Measurements from ENCODE around the gene STRA6. TPM values are rescaled to one million over a fixed set of nuclear protein-coding genes. Genes with fewer than 3 reads are reported as not detected.

Gene STRA6
- total RNA-seq, 1 experiment from 2014 or later: 2.1 TPM

DNA sequence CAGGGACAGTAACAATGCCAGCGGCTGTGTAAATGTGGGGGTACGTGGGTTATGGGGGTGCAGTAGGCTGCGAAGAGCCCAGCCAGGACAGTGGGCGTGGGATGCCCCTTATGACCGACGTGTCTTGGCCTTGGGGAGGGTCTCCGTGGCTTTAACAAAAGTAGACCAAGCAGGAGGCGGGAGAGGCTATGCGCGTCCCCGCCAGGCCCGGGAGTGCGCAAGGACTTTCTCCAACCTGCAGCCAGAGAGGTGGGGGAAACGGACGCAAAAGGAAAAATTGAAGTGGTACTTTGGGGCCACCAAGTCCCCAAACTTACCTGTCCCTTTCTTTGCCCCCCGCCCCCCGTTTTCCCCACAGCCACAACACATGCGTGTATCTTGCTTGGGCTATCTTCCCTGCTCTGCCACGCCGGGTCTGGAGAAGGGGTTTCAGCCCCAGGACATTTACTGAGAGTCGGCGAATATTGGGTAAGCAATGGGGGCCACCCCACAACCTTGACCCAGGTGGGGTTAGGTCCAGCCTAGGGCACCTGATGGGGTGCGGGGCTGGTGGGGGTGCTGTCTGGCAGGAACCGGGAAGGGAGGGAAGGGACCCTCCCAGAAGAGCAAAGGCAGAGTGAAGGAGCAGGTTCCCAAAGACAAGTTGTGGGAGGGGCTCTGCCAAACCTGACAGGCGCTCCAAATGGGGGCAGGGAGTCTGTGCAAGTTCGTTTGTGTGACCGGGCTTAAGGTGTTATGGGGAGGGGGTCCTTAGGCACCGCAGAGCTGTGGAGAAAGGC is 71.5 kb downstream of the STRA6 start:
- intact Hi-C loops (cut with micrococcal nuclease; ENCODE audit: unreplicated experiment): no loop called here
- Mint-ChIP-seq H3K27ac (ENCODE audit: unreplicated experiment) (no peak overlapping the region), H3K9me3 (ENCODE audit: unreplicated experiment) (no peaks in the 10 kb centered on the region), H3K36me3 (ENCODE audit: insufficient read depth, unreplicated experiment) (no peaks in the 10 kb centered on the region), H3K27me3 (ENCODE audit: insufficient read depth, unreplicated experiment) (peaks cover 44% of the 10 kb centered on the region), H3K4me1 (ENCODE audit: low read depth, unreplicated experiment) (no peaks in the 10 kb centered on the region), H3K4me3 (ENCODE audit: unreplicated experiment) (no peak overlapping the region)
- Histone ChIP-seq H3K4me3 (ENCODE audit: low read depth, low read length) (no peak overlapping the region), H3K27me3 (replicated peaks; ENCODE audit: control insufficient read depth, insufficient read depth, low read length) (peaks cover 4% of the 10 kb centered on the region), H3K36me3 (ENCODE audit: control insufficient read depth, insufficient read depth, low read length) (no peaks in the 10 kb centered on the region), H3K4me1 (no peaks in the 10 kb centered on the region), H3K9me3 (no peaks in the 10 kb centered on the region)
- TF ChIP-seq, protein P1, sequence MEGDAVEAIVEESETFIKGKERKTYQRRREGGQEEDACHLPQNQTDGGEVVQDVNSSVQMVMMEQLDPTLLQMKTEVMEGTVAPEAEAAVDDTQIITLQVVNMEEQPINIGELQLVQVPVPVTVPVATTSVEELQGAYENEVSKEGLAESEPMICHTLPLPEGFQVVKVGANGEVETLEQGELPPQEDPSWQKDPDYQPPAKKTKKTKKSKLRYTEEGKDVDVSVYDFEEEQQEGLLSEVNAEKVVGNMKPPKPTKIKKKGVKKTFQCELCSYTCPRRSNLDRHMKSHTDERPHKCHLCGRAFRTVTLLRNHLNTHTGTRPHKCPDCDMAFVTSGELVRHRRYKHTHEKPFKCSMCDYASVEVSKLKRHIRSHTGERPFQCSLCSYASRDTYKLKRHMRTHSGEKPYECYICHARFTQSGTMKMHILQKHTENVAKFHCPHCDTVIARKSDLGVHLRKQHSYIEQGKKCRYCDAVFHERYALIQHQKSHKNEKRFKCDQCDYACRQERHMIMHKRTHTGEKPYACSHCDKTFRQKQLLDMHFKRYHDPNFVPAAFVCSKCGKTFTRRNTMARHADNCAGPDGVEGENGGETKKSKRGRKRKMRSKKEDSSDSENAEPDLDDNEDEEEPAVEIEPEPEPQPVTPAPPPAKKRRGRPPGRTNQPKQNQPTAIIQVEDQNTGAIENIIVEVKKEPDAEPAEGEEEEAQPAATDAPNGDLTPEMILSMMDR (IDR thresholded peaks at IDR 0.05; ENCODE audit: insufficient read depth in 1 of 2, low read depth in 1 of 2, low read length in 1 of 2, severe bottlenecking in 1 of 2, unreplicated experiment in 1 of 2): no peak
- ChIA-PET CTCF (no interaction called here), POLR2A (no interaction called here)
- no peak for DNase-seq
- BruUV-seq (replicated peaks): no TSS peak

DNA sequence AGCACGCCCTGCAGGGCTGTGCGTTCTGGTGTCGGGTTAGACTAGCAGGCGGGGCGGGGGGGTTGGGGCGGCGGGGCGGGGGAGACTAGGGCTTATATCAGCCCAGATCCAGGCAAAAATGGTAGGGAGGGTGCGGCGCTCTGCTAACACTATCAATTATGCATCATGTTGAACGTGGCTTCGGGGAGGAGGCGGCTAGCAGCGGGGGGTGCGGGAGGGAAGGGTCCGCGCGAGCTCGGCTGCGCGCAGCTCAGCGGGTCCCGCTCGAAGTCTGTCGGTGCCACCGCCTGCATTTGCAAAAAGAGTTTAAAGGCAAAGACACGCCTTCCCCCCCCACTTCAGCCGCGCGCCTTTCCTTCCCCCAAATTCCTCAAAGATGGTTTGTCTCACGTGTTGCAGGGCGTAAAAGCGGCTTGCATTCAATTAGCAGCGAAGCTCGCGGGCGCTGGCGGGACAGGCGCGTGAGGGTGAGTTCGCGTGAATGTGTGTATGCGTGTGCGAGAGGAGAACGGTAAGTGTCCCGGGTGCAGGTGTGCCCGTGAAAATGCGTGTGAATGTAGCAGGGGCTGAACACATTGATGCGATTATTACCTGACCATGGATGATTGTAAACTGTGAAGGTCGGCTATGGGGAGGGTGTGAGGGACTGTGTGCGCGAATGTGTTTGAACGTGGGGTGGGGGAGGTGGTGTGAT is 72.3 kb downstream of the STRA6 start, which contains the start of gene ISLR2:
TSS of gene ISLR2 (plus strand) at position 432 of the 694 bp plus-strand sequence. CDS start 2,169 bp downstream, outside the sequence.
- Mint-ChIP-seq H3K4me1 (ENCODE audit: low read depth, unreplicated experiment) (no peaks in the 10 kb centered on the region), H3K27me3 (ENCODE audit: insufficient read depth, unreplicated experiment) (peaks cover 47% of the 10 kb centered on the region), H3K27ac (ENCODE audit: unreplicated experiment) (no peak within 1 kb of the TSS), H3K4me3 (ENCODE audit: unreplicated experiment) (no peak within 1 kb of the TSS), H3K36me3 (ENCODE audit: insufficient read depth, unreplicated experiment) (no peaks in the 10 kb centered on the region), H3K9me3 (ENCODE audit: unreplicated experiment) (no peaks in the 10 kb centered on the region)
- H3K27me3 ChIP-seq (replicated peaks; ENCODE audit: control insufficient read depth, insufficient read depth, low read length): peaks cover 4% of the 10 kb centered on the region
- no peak for DNase-seq
- TF ChIP-seq, protein P1 (IDR thresholded peaks at IDR 0.05; ENCODE audit: insufficient read depth in 1 of 2, low read depth in 1 of 2, low read length in 1 of 2, severe bottlenecking in 1 of 2, unreplicated experiment in 1 of 2): no peak
- POLR2A ChIA-PET: no interaction called here
- H3K9me3 ChIP-seq: no peaks in the 10 kb centered on the region
- intact Hi-C loops (cut with micrococcal nuclease; ENCODE audit: unreplicated experiment): no loop called here
- BruUV-seq (replicated peaks): no TSS peak
- H3K36me3 ChIP-seq (ENCODE audit: control insufficient read depth, insufficient read depth, low read length): no peaks in the 10 kb centered on the region
- no peak within 1 kb of the TSS for H3K4me3 ChIP-seq (ENCODE audit: low read depth, low read length)
- CTCF ChIA-PET: no interaction called here
- H3K4me1 ChIP-seq: no peaks in the 10 kb centered on the region

DNA sequence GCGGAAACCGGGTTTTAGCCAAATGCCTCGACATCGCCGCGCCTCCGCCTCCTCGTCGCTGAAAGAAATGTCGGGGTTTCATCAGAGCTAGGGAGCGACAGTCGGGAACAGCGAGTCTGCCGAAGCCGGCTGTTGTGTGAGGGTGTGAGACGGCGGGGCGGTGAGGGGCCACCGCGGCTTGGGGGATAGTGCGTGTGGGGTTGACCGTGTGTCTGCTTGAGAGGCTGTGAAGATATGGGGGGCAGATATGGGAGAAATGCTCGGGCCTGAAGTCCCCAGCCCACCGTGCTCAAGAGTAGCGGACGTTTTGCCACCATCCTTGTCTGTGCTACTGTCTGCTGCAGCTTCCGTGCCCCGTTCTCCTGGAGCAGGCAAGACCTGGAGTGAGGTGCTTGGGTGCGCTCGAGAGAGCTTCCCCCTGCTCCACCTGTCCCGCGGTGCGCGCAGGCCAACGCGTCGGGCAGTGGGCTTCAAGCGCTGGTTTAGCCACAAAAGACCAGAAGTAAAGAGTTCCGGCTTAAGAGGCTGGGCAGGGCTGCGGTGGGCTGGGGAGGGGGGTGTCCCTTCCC is 72.9 kb downstream of the STRA6 start:
- intact Hi-C loops (cut with micrococcal nuclease; ENCODE audit: unreplicated experiment): no loop called here
- H3K36me3 ChIP-seq (ENCODE audit: control insufficient read depth, insufficient read depth, low read length): no peaks in the 10 kb centered on the region
- H3K27ac Mint-ChIP-seq (ENCODE audit: unreplicated experiment): no peak overlapping the region
- H3K27me3 ChIP-seq (replicated peaks; ENCODE audit: control insufficient read depth, insufficient read depth, low read length): peaks cover 4% of the 10 kb centered on the region
- CTCF ChIA-PET: interaction anchor here (2.4 kb wide), 1 partner anchor 178 kb away, joined by 22 read pairs; no protein-coding TSS in a partner anchor
- peaks cover 47% of the 10 kb centered on the region for H3K27me3 Mint-ChIP-seq (ENCODE audit: insufficient read depth, unreplicated experiment)
- H3K9me3 Mint-ChIP-seq (ENCODE audit: unreplicated experiment): no peaks in the 10 kb centered on the region
- POLR2A ChIA-PET: no interaction called here
- TF ChIP-seq, protein P1 (IDR thresholded peaks at IDR 0.05; ENCODE audit: insufficient read depth in 1 of 2, low read depth in 1 of 2, low read length in 1 of 2, severe bottlenecking in 1 of 2, unreplicated experiment in 1 of 2): no peak
- DNase-seq: no peak
- H3K4me3 Mint-ChIP-seq (ENCODE audit: unreplicated experiment): no peak overlapping the region
- no peaks in the 10 kb centered on the region for H3K4me1 Mint-ChIP-seq (ENCODE audit: low read depth, unreplicated experiment)
- H3K4me1 ChIP-seq: no peaks in the 10 kb centered on the region
- no peak overlapping the region for H3K4me3 ChIP-seq (ENCODE audit: low read depth, low read length)
- no peaks in the 10 kb centered on the region for H3K9me3 ChIP-seq
- BruUV-seq (replicated peaks): no TSS peak
- H3K36me3 Mint-ChIP-seq (ENCODE audit: insufficient read depth, unreplicated experiment): no peaks in the 10 kb centered on the region
